ENCODE measurements around the gene DAZAP2. TPM values are rescaled to one million over a fixed set of nuclear protein-coding genes. Genes with fewer than 3 reads are reported as not detected.
A peak's percentile ranks its signal among the peaks of the same experiment; 100 is the strongest.

Gene DAZAP2
- total RNA-seq, 1 donor from 2014 or later, result 48.4 TPM

GRCh38 chr12:51196547-51196946, 42.1 kb upstream of the DAZAP2 start:
- no peak overlapping the region for H3K9ac ChIP-seq
- Mint-ChIP-seq H3K9me3 (no peaks in the 10 kb centered on the region), H3K4me3 (no peak overlapping the region), H3K4me1 (peaks cover 11% of the 10 kb centered on the region), H3K27me3 (ENCODE audit: insufficient read depth, low read depth) (no peaks in the 10 kb centered on the region), H3K27ac (peak overlapping the region; percentile 89), H3K36me3 (no peaks in the 10 kb centered on the region)
- no peak overlapping the region for H2AFZ ChIP-seq (replicated peaks)
- DNase-seq (ENCODE audit: low spot score), result no peak
- no peaks in the 10 kb centered on the region for H3F3A ChIP-seq (ENCODE audit: low read depth)
- no peaks in the 10 kb centered on the region for H3K79me2 ChIP-seq (ENCODE audit: low read depth)
- no peaks in the 10 kb centered on the region for H3K27me3 ChIP-seq
- no peaks in the 10 kb centered on the region for H3K4me1 ChIP-seq
- no peaks in the 10 kb centered on the region for H3K9me3 ChIP-seq (ENCODE audit: low read depth)
- no peak overlapping the region for H3K4me2 ChIP-seq
- no peak overlapping the region for H3K4me3 ChIP-seq
- H3K27ac ChIP-seq, result no peak overlapping the region
- H3K36me3 ChIP-seq, result no peaks in the 10 kb centered on the region
- TF ChIP-seq CTCF (IDR thresholded peaks at IDR 0.05) (no peak), EZH2phosphoT487 (IDR thresholded peaks at IDR 0.05) (no peak), EZH2 (IDR thresholded peaks at IDR 0.05) (no peak)
- no peaks in the 10 kb centered on the region for H4K20me1 ChIP-seq (ENCODE audit: low read depth)

- H4K20me1 ChIP-seq (ENCODE audit: low read depth), result no peaks in the 10 kb centered on the region
- Mint-ChIP-seq H3K4me3 (no peak overlapping the region), H3K36me3 (no peaks in the 10 kb centered on the region), H3K27ac (peak overlapping the region; percentile 52), H3K27me3 (ENCODE audit: insufficient read depth, low read depth) (no peaks in the 10 kb centered on the region), H3K9me3 (no peaks in the 10 kb centered on the region), H3K4me1 (peaks cover 11% of the 10 kb centered on the region)
- no peaks in the 10 kb centered on the region for H3F3A ChIP-seq (ENCODE audit: low read depth)
- H3K27me3 ChIP-seq, result no peaks in the 10 kb centered on the region
- H2AFZ ChIP-seq (replicated peaks), result no peak overlapping the region
- no peaks in the 10 kb centered on the region for H3K9me3 ChIP-seq (ENCODE audit: low read depth)
- TF ChIP-seq EZH2phosphoT487 (IDR thresholded peaks at IDR 0.05) (no peak), CTCF (IDR thresholded peaks at IDR 0.05) (no peak), EZH2 (IDR thresholded peaks at IDR 0.05) (no peak)
- no peak overlapping the region for H3K4me2 ChIP-seq
- DNase-seq (ENCODE audit: low spot score), result no peak
- no peak overlapping the region for H3K27ac ChIP-seq
- no peaks in the 10 kb centered on the region for H3K79me2 ChIP-seq (ENCODE audit: low read depth)
- no peak overlapping the region for H3K4me3 ChIP-seq
- H3K9ac ChIP-seq, result no peak overlapping the region
- no peaks in the 10 kb centered on the region for H3K4me1 ChIP-seq
- no peaks in the 10 kb centered on the region for H3K36me3 ChIP-seq
These were observed 40.7 kb upstream of the DAZAP2 start for GRCh38 chr12:51197736-51198567.

- Histone ChIP-seq H3F3A (ENCODE audit: low read depth) (no peaks in the 10 kb centered on the region), H3K9me3 (ENCODE audit: low read depth) (no peaks in the 10 kb centered on the region), H3K9ac (no peak overlapping the region), H2AFZ (replicated peaks) (no peak overlapping the region), H3K27ac (no peak overlapping the region), H3K4me2 (no peak overlapping the region), H3K27me3 (no peaks in the 10 kb centered on the region), H3K4me1 (no peaks in the 10 kb centered on the region), H3K79me2 (ENCODE audit: low read depth) (no peaks in the 10 kb centered on the region), H4K20me1 (ENCODE audit: low read depth) (no peaks in the 10 kb centered on the region), H3K4me3 (no peak overlapping the region), H3K36me3 (no peaks in the 10 kb centered on the region)
- TF ChIP-seq EZH2 (IDR thresholded peaks at IDR 0.05) (no peak), EZH2phosphoT487 (IDR thresholded peaks at IDR 0.05) (no peak), CTCF (IDR thresholded peaks at IDR 0.05) (no peak)
- peak overlapping the region; percentile 52 for H3K27ac Mint-ChIP-seq
- no peak for DNase-seq (ENCODE audit: low spot score)
- H3K9me3 Mint-ChIP-seq, result no peaks in the 10 kb centered on the region
- H3K36me3 Mint-ChIP-seq, result no peaks in the 10 kb centered on the region
- peaks cover 11% of the 10 kb centered on the region for H3K4me1 Mint-ChIP-seq
- H3K4me3 Mint-ChIP-seq, result no peak overlapping the region
- H3K27me3 Mint-ChIP-seq (ENCODE audit: insufficient read depth, low read depth), result no peaks in the 10 kb centered on the region
These were observed 39.9 kb upstream of the DAZAP2 start for GRCh38 chr12:51198568-51199365.

All from neural progenitor cell (in vitro differentiated cells).